Fibroblast of lung (primary cell): ENCODE measurements around the gene CDCP1. TPM values are rescaled to one million over a fixed set of nuclear protein-coding genes. Genes with fewer than 3 reads are reported as not detected.

Experiments
- DNase-seq, 2 donors: peaks; one replicate each; pipeline versions ENCODE4 v3.0.0 to v3.0.0-alpha.2; 2010; ENCODE audit warnings: low read depth in 2 of 2
- H2AFZ ChIP-seq: 2 replicates; pipeline ENCODE4 v1.5.1; 2012; ENCODE audit warnings: low read length, control low read depth, inconsistent platforms
- H3K27ac ChIP-seq: 2 replicates; pipeline ENCODE4 v1.5.1; 2011; ENCODE audit warnings: low read length, control low read depth; ENCODE audit not compliant: insufficient read depth
- H3K27me3 ChIP-seq: 2 replicates; pipeline ENCODE4 v1.5.1; 2011; ENCODE audit warnings: mild to moderate bottlenecking, low read length; ENCODE audit not compliant: control insufficient read depth, insufficient read depth
- H3K36me3 ChIP-seq: 2 replicates; pipeline ENCODE4 v1.5.1; 2011; ENCODE audit warnings: low read length; ENCODE audit not compliant: control insufficient read depth, insufficient read depth
- H3K4me1 ChIP-seq: 2 replicates; pipeline ENCODE4 v1.5.1; 2011; ENCODE audit warnings: low read length; ENCODE audit not compliant: control insufficient read depth, insufficient read depth; ENCODE audit errors: extremely low read depth
- H3K4me2 ChIP-seq: 2 replicates; pipeline ENCODE4 v1.5.1; 2011; ENCODE audit warnings: low read length, control low read depth; ENCODE audit not compliant: insufficient read depth; ENCODE audit errors: extremely low read depth
- H3K4me3 ChIP-seq, 4 experiments: fragments of 200-600 bp in 1 of 4; sonication (generic) in 1 of 4; replicated peaks in 1 of 4; 2 replicates each; pipeline ENCODE4 v1.5.1; 2011 to 2016; ENCODE audit warnings: low read length in 4 of 4, low read depth in 3 of 4, mild to moderate bottlenecking in 3 of 4, control low read depth in 2 of 4, inconsistent platforms in 1 of 4, mixed read lengths in 1 of 4; ENCODE audit not compliant: insufficient read depth in 1 of 4; ENCODE audit errors: control extremely low read depth in 1 of 4
- H3K79me2 ChIP-seq: 2 replicates; pipeline ENCODE4 v1.5.1; 2012; ENCODE audit warnings: mild to moderate bottlenecking, low read length, inconsistent platforms; ENCODE audit not compliant: control insufficient read depth, insufficient read depth
- H3K9ac ChIP-seq: 2 replicates; pipeline ENCODE4 v1.5.1; 2011; ENCODE audit warnings: mild to moderate bottlenecking, low read length, control low read depth; ENCODE audit not compliant: insufficient read depth
- H3K9me3 ChIP-seq: 2 replicates; pipeline ENCODE4 v1.5.1; 2012; ENCODE audit warnings: low read depth, low read length; ENCODE audit not compliant: control insufficient read depth, insufficient read depth
- H4K20me1 ChIP-seq: 2 replicates; pipeline ENCODE4 v1.5.1; 2011; ENCODE audit warnings: low read length; ENCODE audit not compliant: control insufficient read depth, insufficient read depth; ENCODE audit errors: extremely low read depth
- CTCF ChIP-seq, 2 donors: IDR thresholded peaks in 1 of 2; conservative IDR thresholded peaks in 1 of 2; 1 replicate in 1 of 2; 2 replicates in 1 of 2; pipeline ENCODE4 v1.5.1; 2011 to 2012; ENCODE audit warnings: low read length in 2 of 2, control low read depth in 1 of 2, inconsistent platforms in 1 of 2, low read depth in 1 of 2, mild to moderate bottlenecking in 1 of 2
- EZH2 ChIP-seq: IDR thresholded peaks from 2 replicates; pipeline ENCODE4 v1.5.1; 2012; ENCODE audit warnings: low read length, control low read depth, mild to moderate bottlenecking; ENCODE audit errors: missing control alignments
- polyA plus RNA-seq, 2 donors: library from polyadenylated mRNA; depleted of rRNA in 1 of 2; stranded (reverse) in 1 of 2; unstranded in 1 of 2; fragments of >200 nt; gene quantifications; 2 replicates each; pipeline ENCODE4 v1.2.1, GENCODE V29; 2011 to 2012; ENCODE audit warnings: missing spikeins in 1 of 2
- total RNA-seq: library from RNA; depleted of rRNA; stranded (reverse); fragments of >200 nt; gene quantifications from 2 replicates; pipeline ENCODE4 v1.2.1, GENCODE V29; 2014

The CDCP1 gene
- total and polyA plus RNA-seq, 2 donors (not counting 1 experiment from before 2014, with no cell fraction given) = 25.6 to 56.1 TPM

- Histone ChIP-seq H3K27ac (no peak overlapping the region), H3K4me3 (no peak overlapping the region), H3K9ac (no peak overlapping the region), H3K27me3 (no peaks in the 10 kb centered on the region), H2AFZ (no peak overlapping the region), H4K20me1 (no peaks in the 10 kb centered on the region), H3K79me2 (no peaks in the 10 kb centered on the region), H3K36me3 (no peaks in the 10 kb centered on the region), H3K9me3 (no peaks in the 10 kb centered on the region), H3K4me1 (peaks cover 9% of the 10 kb centered on the region), H3K4me2 (no peak overlapping the region)
- DNase-seq = no peak
- TF ChIP-seq CTCF (conservative IDR thresholded peaks at IDR 0.05 in 1 of 2, IDR thresholded peaks at IDR 0.05 in 1 of 2; ENCODE audit: low read depth in 1 of 2, low read length in 2 of 2) (no peak), EZH2 (no peak)
Measured at GRCh38 chr3:45181496-45181895, 35.3 kb upstream of the CDCP1 start.

GRCh38 chr3:45180899-45181298 is 34.7 kb upstream of the CDCP1 start:
- Histone ChIP-seq H3K9ac (no peak overlapping the region), H3K4me1 (peaks cover 9% of the 10 kb centered on the region)

GRCh38 chr3:45180051-45180450 is 33.9 kb upstream of the CDCP1 start:
- H3K27me3 ChIP-seq = no peaks in the 10 kb centered on the region
- H3K9me3 ChIP-seq = no peaks in the 10 kb centered on the region
- H3K27ac ChIP-seq = no peak overlapping the region
- H4K20me1 ChIP-seq = no peaks in the 10 kb centered on the region
- H3K79me2 ChIP-seq = no peaks in the 10 kb centered on the region
- H2AFZ ChIP-seq = no peak overlapping the region
- peaks cover 9% of the 10 kb centered on the region for H3K4me1 ChIP-seq
- no peaks in the 10 kb centered on the region for H3K36me3 ChIP-seq
- H3K9ac ChIP-seq = no peak overlapping the region
- peak; percentile 63 to 75 for DNase-seq
- TF ChIP-seq CTCF (conservative IDR thresholded peaks at IDR 0.05 in 1 of 2, IDR thresholded peaks at IDR 0.05 in 1 of 2; ENCODE audit: low read depth in 1 of 2, low read length in 2 of 2) (no peak), EZH2 (no peak)
- H3K4me2 ChIP-seq = no peak overlapping the region
- H3K4me3 ChIP-seq = no peak overlapping the region

More at GRCh38 chr3:45180899-45181298, 34.7 kb upstream of the CDCP1 start:
- H3K79me2 ChIP-seq = no peaks in the 10 kb centered on the region
- TF ChIP-seq CTCF (conservative IDR thresholded peaks at IDR 0.05 in 1 of 2, IDR thresholded peaks at IDR 0.05 in 1 of 2; ENCODE audit: low read depth in 1 of 2, low read length in 2 of 2) (no peak), EZH2 (no peak)
- no peaks in the 10 kb centered on the region for H3K9me3 ChIP-seq
- H3K27ac ChIP-seq = no peak overlapping the region
- H4K20me1 ChIP-seq = no peaks in the 10 kb centered on the region
- DNase-seq = no peak
- H3K4me2 ChIP-seq = no peak overlapping the region
- no peak overlapping the region for H2AFZ ChIP-seq
- H3K36me3 ChIP-seq = no peaks in the 10 kb centered on the region
- no peaks in the 10 kb centered on the region for H3K27me3 ChIP-seq
- H3K4me3 ChIP-seq = no peak overlapping the region
